Gastroesophageal sphincter (tissue), 4 donors: ENCODE measurements around the gene DNLZ. TPM values are rescaled to one million over a fixed set of nuclear protein-coding genes. Genes with fewer than 3 reads are reported as not detected.
A peak's percentile ranks its signal among the peaks of the same experiment; 100 is the strongest.

Experiments used
- ATAC-seq: fragments of 150-250 bp; one replicate; pipeline ENCODE4 v1.9.1; 2016; ENCODE audit warnings: mild to moderate bottlenecking, moderate library complexity
- H3K27ac ChIP-seq, 4 donors: fragments of 200-600 bp; sonication (generic) in 3 of 4; 1 replicate in 3 of 4; 2 replicates in 1 of 4; pipeline ENCODE4 v1.5.1; 2016 to 2019
- H3K27me3 ChIP-seq: fragments of 200-600 bp; sonication (generic); one replicate; pipeline ENCODE4 v1.5.1; 2019
- H3K36me3 ChIP-seq, 2 donors: fragments of 200-600 bp; sonication (generic); one replicate each; pipeline ENCODE4 v1.5.1; 2019; ENCODE audit warnings: control low read depth in 1 of 2
- H3K4me1 ChIP-seq, 3 donors: fragments of 200-600 bp; sonication (generic); 1 replicate in 2 of 3; 2 replicates in 1 of 3; pipeline ENCODE4 v1.5.1; 2016 to 2019; ENCODE audit warnings: control low read depth in 2 of 3
- H3K4me3 ChIP-seq, 2 donors: fragments of 200-600 bp; sonication (generic); one replicate each; pipeline ENCODE4 v1.5.1; 2019; ENCODE audit warnings: mild to moderate bottlenecking in 1 of 2, moderate library complexity in 1 of 2
- H3K9me3 ChIP-seq, 3 donors: fragments of 200-600 bp; sonication (generic); one replicate each; pipeline ENCODE4 v1.5.1; 2017 to 2019; ENCODE audit warnings: control low read depth in 2 of 3
- CTCF ChIP-seq, 4 experiments: fragments of 200-600 bp in 2 of 4; fragments of 450-650 bp in 2 of 4; sonication (generic) in 1 of 4; IDR thresholded peaks; one replicate each; pipeline ENCODE4 v1.5.1; 2017 to 2019; ENCODE audit warnings: antibody characterized with exemption in 4 of 4, mild to moderate bottlenecking in 2 of 4, moderate library complexity in 2 of 4
- EP300 ChIP-seq: sonication (generic); formaldehyde crosslinking; IDR thresholded peaks from one replicate; pipeline ENCODE4 v1.6.1; 2017; ENCODE audit warnings: antibody characterized with exemption, mild to moderate bottlenecking
- POLR2A ChIP-seq, 2 donors: fragments of 450-650 bp; IDR thresholded peaks; one replicate each; pipeline ENCODE4 v1.6.1; 2017; ENCODE audit warnings: antibody characterized with exemption in 2 of 2, mild to moderate bottlenecking in 2 of 2, moderate library complexity in 1 of 2
- POLR2AphosphoS5 ChIP-seq: sonication (generic); formaldehyde crosslinking; IDR thresholded peaks from one replicate; pipeline ENCODE4 v1.6.1; 2017; ENCODE audit warnings: antibody characterized with exemption
- WGBS, 2 donors: methylation state at CpG; one replicate each; pipeline ENCODE4 v1.1.5; 2018; ENCODE audit warnings: low coverage in 1 of 2; 5-methylcytosine and 5-hydroxymethylcytosine counted together
- total RNA-seq, 4 donors: library from RNA; depleted of rRNA; stranded (reverse); fragments of >200 nt; gene quantifications; one replicate each; pipeline ENCODE4 v1.1.0, GENCODE V29; 2016

Gene DNLZ
- 10 to 100 TPM in 3 of 4 donors, 1 to 10 TPM in 1; 8.4 to 23.7 (median 15.7) TPM for total RNA-seq

GRCh38 chr9:136363106-136363948, at the start of gene DNLZ:
DNLZ (minus strand) TSS chr9:136363744; CDS start chr9:136363714, 30 bp downstream.
- Histone ChIP-seq H3K4me1 (peaks cover 0 to 40% (median 17%) of the 10 kb centered on the region in 3 donors), H3K27ac (peak within 1 kb of the TSS; percentile 49 to 97 (median 92)), H3K36me3 (peaks cover 0 to 21% of the 10 kb centered on the region in 2 donors), H3K9me3 (no peaks in the 10 kb centered on the region), H3K27me3 (peaks cover 30% of the 10 kb centered on the region), H3K4me3 (peak within 1 kb of the TSS; percentile 74 to 99)
- 0% methylated on average over 1 to 3 of the region's 97 CpGs for WGBS, 2 donors
- TF ChIP-seq CTCF (IDR thresholded peaks at IDR 0.05) (peak in 3 of 4 experiments; percentile 98 to 99 (median 98)), POLR2A (IDR thresholded peaks at IDR 0.05) (peak; percentile 72 to 83), POLR2AphosphoS5 (peak; percentile 82), EP300 (no peak)
- ATAC-seq, result peak; percentile 95

GRCh38 chr9:136412962-136413361, 49.4 kb upstream of the DNLZ start:
- H3K27me3 ChIP-seq, result no peaks in the 10 kb centered on the region
- no peaks in the 10 kb centered on the region for H3K9me3 ChIP-seq
- peaks cover 0 to 40% (median 12%) of the 10 kb centered on the region in 3 donors for H3K4me1 ChIP-seq
- no peak overlapping the region for H3K4me3 ChIP-seq
- ATAC-seq, result no peak
- H3K27ac ChIP-seq, result no peak overlapping the region
- H3K36me3 ChIP-seq, result peaks cover 0 to 63% of the 10 kb centered on the region in 2 donors
- TF ChIP-seq EP300, result no peak
- no peak for TF ChIP-seq POLR2A (IDR thresholded peaks at IDR 0.05)
- no peak for TF ChIP-seq POLR2AphosphoS5
- TF ChIP-seq CTCF (IDR thresholded peaks at IDR 0.05), result no peak
- WGBS, 2 donors, result 37 to 74% methylated on average over 2 to 4 of the region's 9 CpGs

- Histone ChIP-seq H3K27me3 (no peaks in the 10 kb centered on the region), H3K36me3 (peaks cover 0 to 63% of the 10 kb centered on the region in 2 donors), H3K27ac (peak overlapping the region in 1 of 4 donors; percentile 86), H3K4me1 (peaks cover 0 to 40% (median 12%) of the 10 kb centered on the region in 3 donors), H3K9me3 (no peaks in the 10 kb centered on the region), H3K4me3 (peak overlapping the region; percentile 94 to 96)
- ATAC-seq, result no peak
- no peak for TF ChIP-seq POLR2A (IDR thresholded peaks at IDR 0.05)
- TF ChIP-seq EP300, result no peak
- no peak for TF ChIP-seq POLR2AphosphoS5
- WGBS, 2 donors, result 39 to 40% methylated on average over 4 of the region's 4 CpGs
These were observed 47.8 kb upstream of the DNLZ start for GRCh38 chr9:136411378-136411777.

GRCh38 chr9:136410500-136411287, 47.1 kb upstream of the DNLZ start, which contains the start of the genes ENTR1 and PMPCA:
ENTR1 (minus strand) TSS chr9:136410614; CDS start chr9:136410397, 217 bp downstream.
PMPCA (plus strand) TSS chr9:136410658; CDS start chr9:136410669, 11 bp downstream.
- WGBS, 2 donors, result 0% methylated on average over 2 to 4 of the region's 83 CpGs
- TF ChIP-seq POLR2A (IDR thresholded peaks at IDR 0.05) (peak; percentile 87 to 90), CTCF (IDR thresholded peaks at IDR 0.05) (no peak), EP300 (no peak), POLR2AphosphoS5 (peak; percentile 99)
- Histone ChIP-seq H3K36me3 (peaks cover 0 to 63% of the 10 kb centered on the region in 2 donors), H3K9me3 (no peaks in the 10 kb centered on the region), H3K4me1 (peaks cover 0 to 40% (median 12%) of the 10 kb centered on the region in 3 donors), H3K27ac (peak within 1 kb of the TSS; percentile 68 to 92 (median 87)), H3K27me3 (no peaks in the 10 kb centered on the region), H3K4me3 (peak within 1 kb of the TSS; percentile 94 to 96)
- peak; percentile 96 for ATAC-seq
